AG20443 (cell line): ENCODE data around the gene KCP.

Experiments
- DNase-seq: peaks from one replicate; pipeline ENCODE4 v3.0.0; 2012; ENCODE audit warnings: low spot score, mixed read lengths

KCP gene

GRCh38 chr7:128827248-128827958 is 83.1 kb downstream of the KCP start:
- DNase-seq = peak; percentile 89

DNA sequence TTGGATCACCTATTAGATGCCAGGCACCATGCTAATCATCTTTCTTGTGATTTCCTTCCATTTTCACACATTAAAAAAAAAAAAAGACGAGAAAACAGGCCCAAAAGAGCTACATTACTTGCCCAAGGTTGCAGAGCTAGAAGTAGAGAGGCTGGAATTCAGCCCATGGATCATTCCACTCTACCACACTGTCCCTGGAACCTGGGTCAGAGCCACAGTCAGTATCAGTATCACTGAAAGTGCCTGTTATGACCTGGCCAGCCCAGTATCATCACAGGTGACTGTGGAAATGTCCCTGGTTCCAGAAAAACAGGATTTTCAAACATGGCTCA is 83.6 kb downstream of the KCP start:
- DNase-seq = no peak
